Peyer's patch (tissue), 4 donors: Measurements from ENCODE around the gene PDCD1.

Experiments used
- CTCF ChIP-seq, 6 experiments: fragments of 450-650 bp in 4 of 6; fragments of 200-600 bp in 2 of 6; sonication (generic) in 1 of 6; IDR thresholded peaks; one replicate each; pipeline ENCODE4 v1.5.1; 2017 to 2019; ENCODE audit warnings: antibody characterized with exemption in 6 of 6, mild to moderate bottlenecking in 3 of 6, moderate library complexity in 1 of 6
- POLR2A ChIP-seq, 2 donors: fragments of 450-650 bp; IDR thresholded peaks; one replicate each; pipeline ENCODE4 v1.5.1; 2017; ENCODE audit warnings: antibody characterized with exemption in 2 of 2, mild to moderate bottlenecking in 2 of 2, moderate library complexity in 2 of 2

- TF ChIP-seq CTCF (IDR thresholded peaks at IDR 0.05) (no peak), POLR2A (IDR thresholded peaks at IDR 0.05) (no peak)
Measured at GRCh38 chr2:241857041-241857541, 1.6 kb downstream of the PDCD1 start.
